Ovary (tissue), 9 donors: ENCODE results near the gene GPR27. TPM values are rescaled to one million over a fixed set of nuclear protein-coding genes. Genes with fewer than 3 reads are reported as not detected.

Source experiments
- DNase-seq, 5 donors: peaks; one replicate each; pipeline ENCODE4 v3.0.0-alpha.2; 2019 to 2020
- H3K27ac ChIP-seq, 2 donors: fragments of 200-600 bp; one replicate each; pipeline versions ENCODE4 v1.5.1 to v1.8.0; 2019 to 2022
- H3K27me3 ChIP-seq: fragments of 200-600 bp; one replicate; pipeline ENCODE4 v1.8.0; 2022
- H3K36me3 ChIP-seq: fragments of 200-600 bp; sonication (generic); one replicate; pipeline ENCODE4 v1.5.1; 2019
- H3K4me1 ChIP-seq: one replicate; pipeline ENCODE4 v1.8.1; 2013; ENCODE audit warnings: mild to moderate bottlenecking, moderate library complexity; ENCODE audit not compliant: insufficient read depth
- H3K4me3 ChIP-seq: fragments of 200-600 bp; sonication (generic); one replicate; pipeline ENCODE4 v1.5.1; 2017
- H3K9me3 ChIP-seq, 2 donors: fragments of 200-600 bp in 1 of 2; sonication (generic) in 1 of 2; one replicate each; pipeline versions ENCODE4 v1.5.1 to v1.8.1; 2013 to 2019; ENCODE audit warnings: mild to moderate bottlenecking in 1 of 2, moderate library complexity in 1 of 2
- CTCF ChIP-seq, 3 donors: fragments of 450-650 bp in 2 of 3; fragments of 200-600 bp in 1 of 3; IDR thresholded peaks; one replicate each; pipeline versions ENCODE4 v1.5.1 to v1.8.0; 2016 to 2022; ENCODE audit warnings: antibody characterized with exemption in 3 of 3, mild to moderate bottlenecking in 1 of 3
- EP300 ChIP-seq: sonication (generic); formaldehyde crosslinking; IDR thresholded peaks from one replicate; pipeline ENCODE4 v1.6.1; 2017; ENCODE audit warnings: antibody characterized with exemption
- POLR2A ChIP-seq: fragments of 450-650 bp; IDR thresholded peaks from one replicate; pipeline ENCODE4 v1.6.1; 2017; ENCODE audit warnings: antibody characterized with exemption, mild to moderate bottlenecking, moderate library complexity
- WGBS, 3 donors: extraction: QIAGEN DNeasy Blood & Tissue Kit in 1 of 3; methylation state at CpG; one replicate each; pipeline versions ENCODE4 v1.1.5 to v1.1.7; 2013 to 2017; 5-methylcytosine and 5-hydroxymethylcytosine counted together
- intact Hi-C, 4 donors: fragments of 100-400 bp; cut with DNase I; formaldehyde crosslinking; loops; one replicate each; pipeline versions ENCODE4 v1.11.0 to v1.15.1; 2022 to 2023
- polyA plus RNA-seq, 2 donors: library from polyadenylated mRNA; stranded (reverse); fragments of 200-250 nt in 1 of 2; fragments of 350-450 nt in 1 of 2; fragmentation: Illumina TruSeq in 1 of 2; extraction: RNeasy Lipid Tissue Mini Kit (QIAGEN cat#74804) in 1 of 2; gene quantifications; one replicate each; pipeline ENCODE4 v1.2.3, GENCODE V29; 2013 to 2014
- total RNA-seq, 7 donors: library from RNA; depleted of rRNA in 2 of 7; stranded (reverse); fragments of >200 nt in 2 of 7; fragmentation: NEBNext Ultra II Directional in 3 of 7; extraction: Animal tissue kit (Norgen Biotek cat#: 25700) in 3 of 7; gene quantifications; one replicate each; pipeline versions ENCODE4 v1.1.0 to v1.2.4, GENCODE V29; 2016 to 2023
- donor health status: DM: no; HTN: no; CAD: no; lungs with moderate emphysema.
- donor health status: DM: no; HTN: no; CAD: no.
- donor health status: Bipolar disorder and iron deficiency.
- donor health status: DM: yes; HTN: yes; CAD: no.
- donor health status: DM: no; HTN: no; CAD: no.
- donor health status: DM: yes; HTN: yes; CAD: no.

The GPR27 gene
- total and polyA plus RNA-seq, 9 donors: 2.1 to 12.7 (median 6.1) TPM

GRCh38 chr3:71760140-71760539 is 6.5 kb downstream of the GPR27 start:
- TF ChIP-seq POLR2A (no peak), CTCF (IDR thresholded peaks at IDR 0.05) (no peak), EP300 (no peak)
- Histone ChIP-seq H3K36me3 (no peaks in the 10 kb centered on the region), H3K4me1 (peaks cover under 1% of the 10 kb centered on the region), H3K27ac (no peak overlapping the region), H3K9me3 (no peaks in the 10 kb centered on the region), H3K4me3 (no peak overlapping the region), H3K27me3 (no peaks in the 10 kb centered on the region)
- no peak for DNase-seq
- intact Hi-C loops: no loop called here
- WGBS, 3 donors: 90 to 94% (median 94%) methylated on average over 1 of the region's 1 CpG

DNA sequence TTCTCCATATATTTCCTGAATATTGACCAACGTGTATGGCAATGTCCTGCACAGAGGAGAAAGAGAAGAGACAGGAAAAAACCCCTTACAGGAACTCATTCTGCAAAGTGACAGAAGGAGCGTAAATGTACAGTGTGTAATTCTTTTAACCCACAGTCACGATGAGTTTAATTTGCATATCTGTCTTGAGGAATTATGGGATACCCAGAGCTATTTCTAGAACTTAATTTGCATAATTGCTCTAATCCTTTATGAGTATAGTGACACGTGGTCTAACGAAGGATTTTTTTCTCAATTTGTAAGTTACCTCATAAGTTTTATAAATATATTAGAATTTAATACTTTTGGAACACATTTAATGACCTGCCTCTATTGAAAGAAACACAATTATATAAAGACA is 9.8 kb downstream of the GPR27 start:
- no peak for DNase-seq
- Histone ChIP-seq H3K36me3 (no peaks in the 10 kb centered on the region), H3K4me1 (no peaks in the 10 kb centered on the region), H3K27ac (no peak overlapping the region), H3K27me3 (no peaks in the 10 kb centered on the region), H3K4me3 (no peak overlapping the region), H3K9me3 (no peaks in the 10 kb centered on the region)
- TF ChIP-seq EP300 (no peak), CTCF (IDR thresholded peaks at IDR 0.05) (no peak), POLR2A (no peak)
- intact Hi-C loops: no loop called here
- WGBS, 3 donors: 63 to 71% (median 68%) methylated on average over 5 of the region's 5 CpGs

GRCh38 chr3:71771126-71771525 is 17.5 kb downstream of the GPR27 start:
- DNase-seq: no peak
- Histone ChIP-seq H3K4me1 (no peaks in the 10 kb centered on the region), H3K36me3 (no peaks in the 10 kb centered on the region), H3K4me3 (no peak overlapping the region), H3K27ac (no peak overlapping the region), H3K27me3 (no peaks in the 10 kb centered on the region), H3K9me3 (no peaks in the 10 kb centered on the region)
- TF ChIP-seq POLR2A (no peak), CTCF (IDR thresholded peaks at IDR 0.05) (no peak), EP300 (no peak)
- intact Hi-C loops: no loop called here
- WGBS, 3 donors: 66 to 75% (median 72%) methylated on average over 5 of the region's 5 CpGs

DNA sequence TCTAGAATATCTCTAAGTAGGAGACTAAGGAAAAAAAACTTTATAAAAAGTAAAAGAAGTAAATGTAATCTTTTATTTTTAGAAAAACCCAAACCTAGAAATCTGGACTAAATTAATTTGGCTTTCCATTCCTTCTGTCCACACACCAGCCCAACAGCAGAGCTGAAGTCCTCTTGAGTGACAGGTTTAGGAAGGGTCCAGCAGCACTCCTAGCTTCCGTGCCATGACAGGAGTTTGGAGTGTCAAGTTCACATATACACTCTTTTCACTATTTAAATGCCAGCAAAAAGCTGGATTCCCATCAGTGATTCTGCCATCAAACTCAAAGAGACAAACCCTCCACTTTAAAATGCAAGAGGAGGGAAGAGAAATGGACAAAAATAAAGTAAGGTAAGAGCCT is 18.2 kb downstream of the GPR27 start:
- 39 to 65% (median 44%) methylated on average over 1 of the region's 1 CpG for WGBS, 3 donors
- Histone ChIP-seq H3K9me3 (no peaks in the 10 kb centered on the region), H3K4me3 (no peak overlapping the region), H3K27me3 (no peaks in the 10 kb centered on the region), H3K27ac (no peak overlapping the region), H3K36me3 (no peaks in the 10 kb centered on the region), H3K4me1 (no peaks in the 10 kb centered on the region)
- no peak for DNase-seq
- TF ChIP-seq POLR2A (no peak), CTCF (IDR thresholded peaks at IDR 0.05) (no peak), EP300 (no peak)
- intact Hi-C loops: no loop called here

DNA sequence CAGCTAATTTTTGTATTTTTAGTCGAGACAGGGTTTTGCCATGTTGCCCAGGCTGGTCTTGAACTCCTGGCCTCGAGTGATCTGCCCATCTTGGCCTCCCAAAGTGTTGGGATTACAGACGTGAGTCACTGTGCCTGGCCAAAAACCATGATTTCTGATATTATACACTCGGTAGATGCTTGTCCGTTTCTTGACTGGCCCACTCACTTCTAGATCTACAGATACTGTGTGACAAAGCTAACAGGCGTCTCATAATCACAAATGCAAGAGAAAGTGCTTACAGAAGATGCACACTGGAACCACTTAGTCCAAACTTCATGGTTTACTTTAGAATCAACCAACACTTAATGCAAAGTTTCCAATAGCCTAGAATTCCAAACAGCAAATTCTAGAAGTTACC is 22.9 kb downstream of the GPR27 start:
- TF ChIP-seq EP300: no peak
- TF ChIP-seq CTCF (IDR thresholded peaks at IDR 0.05): no peak
- TF ChIP-seq POLR2A: no peak
- Histone ChIP-seq H3K36me3 (no peaks in the 10 kb centered on the region), H3K27me3 (no peaks in the 10 kb centered on the region), H3K4me3 (no peak overlapping the region), H3K9me3 (no peaks in the 10 kb centered on the region), H3K4me1 (no peaks in the 10 kb centered on the region), H3K27ac (no peak overlapping the region)
- WGBS, 3 donors: 71 to 84% (median 79%) methylated on average over 6 of the region's 6 CpGs
- intact Hi-C loops: no loop called here
- DNase-seq: no peak
